Measurements from ENCODE around the gene SLC10A7. TPM values are rescaled to one million over a fixed set of nuclear protein-coding genes. Genes with fewer than 3 reads are reported as not detected.

SLC10A7 gene
- total and polyA plus RNA-seq, 2 of the 8 experiments (the other 6 are each of a cell fraction or from before 2014, with no cell fraction given) = 2.5 to 2.9 TPM

GRCh38 chr4:146282657-146283056, 239.1 kb downstream of the SLC10A7 start:
- H3K27me3 ChIP-seq (replicated peaks in 1 of 4; ENCODE audit: control insufficient read depth in 3 of 4, extremely low read depth in 1 of 4, insufficient read depth in 3 of 4, low read length in 3 of 4) = no peaks in the 10 kb centered on the region
- H3K9ac ChIP-seq (replicated peaks in 1 of 4; ENCODE audit: extremely low read depth in 1 of 4, low read depth in 3 of 4, low read length in 3 of 4) = no peak overlapping the region
- no peak overlapping the region for H3K4ac ChIP-seq (replicated peaks; ENCODE audit: insufficient read length, low read depth, low read length)
- no peak overlapping the region for H3K4me2 ChIP-seq (ENCODE audit: insufficient read depth in 1 of 2, low read depth in 2 of 2, low read length in 2 of 2)
- no peaks in the 10 kb centered on the region for H3K36me3 ChIP-seq (ENCODE audit: control insufficient read depth in 2 of 4, insufficient read depth in 4 of 4, low read length in 3 of 4)
- no peak overlapping the region for H2BK120ac ChIP-seq (replicated peaks; ENCODE audit: low read depth, low read length)
- TF ChIP-seq EGR1 (IDR thresholded peaks at IDR 0.05; ENCODE audit: borderline replicate concordance, low read depth, low read length) (no peak), RNF2 (IDR thresholded peaks at IDR 0.05; ENCODE audit: borderline replicate concordance, low read depth, low read length, missing control alignments, poor library complexity, severe bottlenecking) (no peak)
- no peak overlapping the region for H3K23ac ChIP-seq (ENCODE audit: insufficient read length)
- H3K23me2 ChIP-seq (ENCODE audit: low read depth, low read length) = peaks cover 6% of the 10 kb centered on the region; the same call in 1 of the 2 replicates
- H2BK20ac ChIP-seq (ENCODE audit: low read length) = no peak overlapping the region
- H2AK5ac ChIP-seq (ENCODE audit: low read depth, low read length) = no peak overlapping the region
- H2BK5ac ChIP-seq (ENCODE audit: low read depth, low read length) = no peak overlapping the region
- no peak overlapping the region for H3K14ac ChIP-seq (ENCODE audit: insufficient read length)
- no peak overlapping the region for H2BK15ac ChIP-seq (ENCODE audit: low read length)
- FAIRE-seq (no peak), DNase-seq (ENCODE audit: low read depth in 1 of 2, low spot score in 2 of 2) (no peak)
- H2BK12ac ChIP-seq (ENCODE audit: low read depth, low read length) = no peak overlapping the region
- POLR2A ChIA-PET (ENCODE audit: partially characterized antibody) = no interaction called here
- no peak overlapping the region for H3K27ac ChIP-seq (ENCODE audit: low read depth, low read length)
- no peaks in the 10 kb centered on the region for H4K20me1 ChIP-seq (replicated peaks in 1 of 2; ENCODE audit: control insufficient read depth in 1 of 2, insufficient read depth in 2 of 2, low read length in 2 of 2)
- H3K79me2 ChIP-seq (ENCODE audit: control insufficient read depth in 1 of 2, insufficient read depth in 2 of 2, low read length in 2 of 2) = no peaks in the 10 kb centered on the region
- H3K9me3 ChIP-seq (ENCODE audit: insufficient read depth in 2 of 2, low read depth in 1 of 2, low read length in 1 of 2) = no peaks in the 10 kb centered on the region
- no peaks in the 10 kb centered on the region for H3K79me1 ChIP-seq (ENCODE audit: low read depth, low read length)
- no peak overlapping the region for H3K56ac ChIP-seq (replicated peaks; ENCODE audit: insufficient read length, low read depth, low read length)
- H4K5ac ChIP-seq (ENCODE audit: insufficient read length, low read depth, low read length) = no peak overlapping the region
- H4K8ac ChIP-seq (ENCODE audit: extremely low read depth, insufficient read depth, low read length) = no peak overlapping the region
- no peak overlapping the region for H3K4me3 ChIP-seq (ENCODE audit: extremely low read depth in 1 of 4, insufficient read depth in 2 of 4, low read depth in 3 of 4, low read length in 4 of 4)
- no peak overlapping the region for H3K18ac ChIP-seq (ENCODE audit: extremely low read depth, low read length)
- no peaks in the 10 kb centered on the region for H3K4me1 ChIP-seq (replicated peaks in 1 of 4; ENCODE audit: control insufficient read depth in 3 of 4, insufficient read depth in 4 of 4, low read length in 3 of 4)
- CTCF ChIA-PET (ENCODE audit: partially characterized antibody) = interaction anchor here (0.6 to 1.2 kb wide), 2 partner anchors 10 to 982 kb away, joined by 3 read pairs; no protein-coding TSS in a partner anchor
- H4K91ac ChIP-seq (replicated peaks; ENCODE audit: insufficient read length, low read length) = no peak overlapping the region
- H2AFZ ChIP-seq (ENCODE audit: low read length) = no peak overlapping the region
